ENCODE results near the gene NUP93. TPM values are rescaled to one million over a fixed set of nuclear protein-coding genes. Genes with fewer than 3 reads are reported as not detected.

NUP93 gene
- polyA plus RNA-seq, 2 of the 4 experiments (the other 2 are of a cell fraction), result 87.3 to 91.4 TPM

- TF ChIP-seq TFCP2L1 (CRISPR knock-in tag; IDR thresholded peaks at IDR 0.05), result no peak
Measured at GRCh38 chr16:56835320-56835719, 105.4 kb downstream of the NUP93 start (continued).

- H3K9me3 ChIP-seq, result no peaks in the 10 kb centered on the region
- H3K4me3 ChIP-seq, result no peak overlapping the region
- no peak overlapping the region for H3K4me2 ChIP-seq
- ChIA-PET CTCF (interaction anchor here (1.0 to 2.9 kb wide), 5 partner anchors 11 to 43 kb away, joined by 3 to 13 read pairs (median 4); no protein-coding TSS in a partner anchor), POLR2A (no interaction called here)
- ATAC-seq (no peak), FAIRE-seq (no peak), DNase-seq (ENCODE audit: low read depth in 1 of 2, low spot score in 1 of 2) (no peak)
- no peak overlapping the region for H3K27ac ChIP-seq
- 70% methylated on average over 5 of the region's 5 CpGs for WGBS (ENCODE audit: missing lambda C conversion rate)
- H3K4me1 ChIP-seq, result no peaks in the 10 kb centered on the region
- no peak for TF ChIP-seq NR3C1 (IDR thresholded peaks at IDR 0.05)
- TF ChIP-seq ZFP36 (IDR thresholded peaks at IDR 0.05; ENCODE audit: borderline replicate concordance, partially characterized antibody), result no peak
- TF ChIP-seq SMC3 (IDR thresholded peaks at IDR 0.05), result no peak
- no peak for TF ChIP-seq JUNB (IDR thresholded peaks at IDR 0.05)
- no peak for TF ChIP-seq RARB (CRISPR knock-in tag; IDR thresholded peaks at IDR 0.05)
- no peak for TF ChIP-seq CBX8 (IDR thresholded peaks at IDR 0.05)
- no peak for TF ChIP-seq MAZ (IDR thresholded peaks at IDR 0.05; ENCODE audit: borderline replicate concordance, low read depth, low read length)
- no peak for TF ChIP-seq HDAC2 (IDR thresholded peaks at IDR 0.05)
- no peak for TF ChIP-seq KDM5A (IDR thresholded peaks at IDR 0.05)
- TF ChIP-seq NFE2L2 (conservative IDR thresholded peaks at IDR 0.05; ENCODE audit: low read length), result no peak
- TF ChIP-seq E2F6 (IDR thresholded peaks at IDR 0.05; ENCODE audit: borderline replicate concordance, low read depth), result no peak
- no peak for TF ChIP-seq MAX (IDR thresholded peaks at IDR 0.05)
- no peak for TF ChIP-seq HOXB5 (CRISPR knock-in tag; IDR thresholded peaks at IDR 0.05)
- TF ChIP-seq HEYL (CRISPR knock-in tag; IDR thresholded peaks at IDR 0.05), result no peak
Measured at GRCh38 chr16:56836410-56837230, 106.7 kb downstream of the NUP93 start.

- H3K27ac ChIP-seq, result no peak overlapping the region
- CTCF ChIA-PET, result interaction anchor here (1.4 to 2.9 kb wide), 4 partner anchors 9 to 45 kb away, joined by 3 to 13 read pairs (median 6); no protein-coding TSS in a partner anchor
- H3K4me1 ChIP-seq, result no peaks in the 10 kb centered on the region
- H3K4me3 ChIP-seq, result no peak overlapping the region
- no peak for FAIRE-seq
- no peak overlapping the region for H3K4me2 ChIP-seq
- no peak for DNase-seq (ENCODE audit: low read depth in 1 of 2, low spot score in 1 of 2)
- TF ChIP-seq HDAC2 (IDR thresholded peaks at IDR 0.05), result no peak
- no peak for TF ChIP-seq ZNF302 (CRISPR knock-in tag; IDR thresholded peaks at IDR 0.05)
- no peak for TF ChIP-seq HES2 (IDR thresholded peaks at IDR 0.05)
- TF ChIP-seq TFCP2L1 (CRISPR knock-in tag; IDR thresholded peaks at IDR 0.05), result no peak
- no peak for TF ChIP-seq EP300 (IDR thresholded peaks at IDR 0.05)
- no peak for TF ChIP-seq CHD4 (IDR thresholded peaks at IDR 0.05; ENCODE audit: borderline replicate concordance)
- TF ChIP-seq PBX3 (IDR thresholded peaks at IDR 0.05), result no peak
- TF ChIP-seq PHF8 (IDR thresholded peaks at IDR 0.05; ENCODE audit: borderline replicate concordance, low read depth), result no peak
- no peak for TF ChIP-seq HOXB13 (CRISPR knock-in tag; IDR thresholded peaks at IDR 0.05; ENCODE audit: low read depth)
- TF ChIP-seq KDM5A (IDR thresholded peaks at IDR 0.05), result no peak
- no peak for TF ChIP-seq NFE2L2 (conservative IDR thresholded peaks at IDR 0.05; ENCODE audit: low read length)
- TF ChIP-seq HOXA7 (CRISPR knock-in tag; IDR thresholded peaks at IDR 0.05), result no peak
- no peak for TF ChIP-seq FOXS1 (CRISPR knock-in tag; IDR thresholded peaks at IDR 0.05)
- TF ChIP-seq USF2 (IDR thresholded peaks at IDR 0.05), result no peak
- no peak for TF ChIP-seq MAFK (IDR thresholded peaks at IDR 0.05; ENCODE audit: partially characterized antibody)
- H3K9me3 ChIP-seq, result no peaks in the 10 kb centered on the region
- ATAC-seq, result no peak
- POLR2A ChIA-PET, result no interaction called here
- WGBS (ENCODE audit: missing lambda C conversion rate), result 76% methylated on average over 9 of the region's 9 CpGs
Measured at GRCh38 chr16:56838622-56839337, 108.9 kb downstream of the NUP93 start.
